Measurements from ENCODE around the gene G6PC3.

G6PC3 gene

GRCh38 chr17:44061446-44061845 is 9.1 kb upstream of the G6PC3 start:
- no peak for DNase-seq

GRCh38 chr17:44062871-44063270 is 7.7 kb upstream of the G6PC3 start:
- DNase-seq, result no peak

GRCh38 chr17:44063704-44064639 is 6.6 kb upstream of the G6PC3 start:
- DNase-seq, result no peak

- DNase-seq, result no peak
Observed at GRCh38 chr17:44065668-44066203, 4.8 kb upstream of the G6PC3 start.

- peak; percentile 90 for DNase-seq
Observed at GRCh38 chr17:44066204-44066930, 4.2 kb upstream of the G6PC3 start, which contains the start of gene LSM12. LSM12 (minus strand) TSS chr17:44066671; CDS start chr17:44066587, 84 bp downstream.

GRCh38 chr17:44067545-44067940 is 3.0 kb upstream of the G6PC3 start:
- DNase-seq, result no peak

GRCh38 chr17:44069974-44070454 is 521 bp upstream of the G6PC3 start:
- no peak for DNase-seq

- no peak for DNase-seq
Observed at GRCh38 chr17:44071198-44071520, 624 bp downstream of the G6PC3 start.

GRCh38 chr17:44071772-44072171 is 1.2 kb downstream of the G6PC3 start:
- no peak for DNase-seq

- DNase-seq, result no peak
Observed at GRCh38 chr17:44074231-44074910, 3.8 kb downstream of the G6PC3 start.

GRCh38 chr17:44074911-44075285 is 4.4 kb downstream of the G6PC3 start:
- no peak for DNase-seq

- DNase-seq, result no peak
Observed at GRCh38 chr17:44075598-44076293, 5.2 kb downstream of the G6PC3 start.

- DNase-seq, result no peak
Observed at GRCh38 chr17:44076716-44077594, 6.4 kb downstream of the G6PC3 start.

GRCh38 chr17:44077595-44077909 is 7.0 kb downstream of the G6PC3 start:
- no peak for DNase-seq

- no peak for DNase-seq
Observed at GRCh38 chr17:44078412-44078811, 7.9 kb downstream of the G6PC3 start.

GRCh38 chr17:44079877-44080821 is 9.6 kb downstream of the G6PC3 start:
- DNase-seq, result no peak

- no peak for DNase-seq
Observed at GRCh38 chr17:44081681-44082080, 11.1 kb downstream of the G6PC3 start.

GRCh38 chr17:44082256-44082927 is 11.9 kb downstream of the G6PC3 start:
- DNase-seq, result no peak

GRCh38 chr17:44083250-44083849 is 12.8 kb downstream of the G6PC3 start:
- DNase-seq, result no peak
